IMR-90 (cell line): Measurements from ENCODE around the gene KRTAP10-3.

Experiments
- BHLHE40 ChIP-seq: fragments of 150-350 bp; IDR thresholded peaks from 2 replicates; pipeline ENCODE4 v1.6.1; 2016; ENCODE audit warnings: mild to moderate bottlenecking, low read depth, low read length
- CEBPB ChIP-seq: IDR thresholded peaks from 2 replicates; pipeline ENCODE4 v1.6.1; 2012; ENCODE audit warnings: low read depth, low read length, improper control_type of control experiment
- CHD1 ChIP-seq: IDR thresholded peaks from 2 replicates; pipeline ENCODE4 v1.6.1; 2012; ENCODE audit warnings: low read depth, low read length, improper control_type of control experiment
- CTCF ChIP-seq: conservative IDR thresholded peaks from 2 replicates; pipeline ENCODE4 v1.5.1; 2012; ENCODE audit warnings: mild to moderate bottlenecking, low read depth, low read length, improper control_type of control experiment
- MAZ ChIP-seq: IDR thresholded peaks from 2 replicates; pipeline ENCODE4 v1.6.1; 2012; ENCODE audit warnings: low read depth, mild to moderate bottlenecking, low read length, improper control_type of control experiment, moderate library complexity, borderline replicate concordance
- MXI1 ChIP-seq: IDR thresholded peaks from 2 replicates; pipeline ENCODE4 v1.6.1; 2012; ENCODE audit warnings: low read depth, mild to moderate bottlenecking, low read length, moderate library complexity, borderline replicate concordance
- NFE2L2 ChIP-seq: fragments of 150-350 bp; IDR thresholded peaks from 2 replicates; pipeline ENCODE4 v1.6.1; 2016; ENCODE audit warnings: low read depth, mild to moderate bottlenecking, low read length
- POLR2A ChIP-seq: IDR thresholded peaks from 2 replicates; pipeline ENCODE4 v1.6.1; 2012; ENCODE audit warnings: mild to moderate bottlenecking, low read depth, low read length
- RAD21 ChIP-seq: IDR thresholded peaks from 2 replicates; pipeline ENCODE4 v1.6.1; 2012; ENCODE audit warnings: low read length, improper control_type of control experiment
- RCOR1 ChIP-seq: IDR thresholded peaks from 2 replicates; pipeline ENCODE4 v1.6.1; 2012; ENCODE audit warnings: mild to moderate bottlenecking, low read length, improper control_type of control experiment; ENCODE audit not compliant: insufficient replicate concordance
- RFX5 ChIP-seq: IDR thresholded peaks from 2 replicates; pipeline ENCODE4 v1.8.0; 2012; ENCODE audit warnings: low read depth, mild to moderate bottlenecking, low read length, moderate library complexity
- SMC3 ChIP-seq: fragments of 150-350 bp; IDR thresholded peaks from 2 replicates; pipeline ENCODE4 v1.6.1; 2016; ENCODE audit warnings: low read depth, mild to moderate bottlenecking, antibody characterized with exemption, low read length, moderate library complexity

GRCh38 chr21:44564099-44564498 lies 5.5 kb upstream of the KRTAP10-3 start:
- TF ChIP-seq POLR2A (no peak), RFX5 (no peak), CTCF (no peak), CEBPB (no peak), MXI1 (no peak), SMC3 (no peak), BHLHE40 (no peak), NFE2L2 (no peak), RCOR1 (no peak), RAD21 (no peak), MAZ (no peak), CHD1 (no peak)
